A549 treated with ZK216348 at 1 μM for 4 hours (cell line): ENCODE results near the gene RAPGEF3. TPM values are rescaled to one million over a fixed set of nuclear protein-coding genes. Genes with fewer than 3 reads are reported as not detected.

Experiments
- total RNA-seq: library from RNA; stranded (reverse); fragments of 200-300 nt; extraction: Qiagen RNA extraction; gene quantifications from 5 replicates; pipeline ENCODE4 v1.2.3, GENCODE V29; 2022; ENCODE audit warnings: low read depth

The RAPGEF3 gene
- 0.47 to 0.98 TPM (median 0.54 TPM) in 5 replicates for total RNA-seq

GRCh38 chr12:47758834-47759690 lies at the start of gene RAPGEF3:
Gene RAPGEF3, minus strand, starts transcription at chr12:47758880. Its CDS starts 324 bp downstream, at chr12:47758556.

DNA sequence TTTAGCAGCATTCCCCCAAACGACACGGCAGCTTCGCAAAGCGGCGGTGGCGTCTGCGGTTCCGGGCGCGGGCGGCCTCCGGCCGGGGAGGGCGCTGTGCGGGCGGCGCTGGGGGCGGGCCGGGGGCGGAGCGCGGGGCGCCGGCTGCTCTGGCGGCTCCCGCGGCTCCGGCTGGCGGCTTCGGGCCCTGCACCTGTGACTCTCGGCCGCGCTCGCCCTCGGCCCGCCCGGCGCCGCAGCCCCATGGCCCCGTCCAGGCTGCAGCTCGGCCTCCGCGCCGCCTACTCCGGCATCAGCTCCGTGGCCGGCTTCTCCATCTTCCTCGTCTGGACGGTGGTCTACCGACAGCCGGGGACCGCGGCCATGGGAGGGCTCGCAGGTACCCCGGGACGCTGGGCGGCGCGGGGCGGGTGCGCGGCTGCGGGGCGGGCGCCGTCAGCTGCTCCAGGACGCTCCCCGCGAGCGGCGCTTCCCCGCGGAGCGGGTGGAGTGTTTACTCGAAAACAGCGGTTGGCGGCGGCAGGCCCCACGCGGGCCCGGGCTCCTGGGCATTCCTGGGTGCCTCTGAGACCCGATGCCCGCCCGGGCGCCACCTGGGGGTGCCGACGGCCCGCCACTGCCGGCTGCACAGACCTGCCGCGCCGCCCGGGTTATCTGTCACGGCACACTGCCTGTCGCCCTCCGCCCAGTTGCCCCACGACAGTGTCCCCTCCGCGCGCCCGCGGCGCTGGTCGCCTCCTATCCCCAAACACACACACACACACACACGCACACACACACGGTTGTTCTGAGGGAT lies 14.6 kb upstream of the RAPGEF3 start, which contains the start of gene SLC48A1:
Gene SLC48A1 (plus strand): TSS at position 177 of the 796 bp plus-strand sequence. CDS start 67 bp downstream, at position 244.

DNA sequence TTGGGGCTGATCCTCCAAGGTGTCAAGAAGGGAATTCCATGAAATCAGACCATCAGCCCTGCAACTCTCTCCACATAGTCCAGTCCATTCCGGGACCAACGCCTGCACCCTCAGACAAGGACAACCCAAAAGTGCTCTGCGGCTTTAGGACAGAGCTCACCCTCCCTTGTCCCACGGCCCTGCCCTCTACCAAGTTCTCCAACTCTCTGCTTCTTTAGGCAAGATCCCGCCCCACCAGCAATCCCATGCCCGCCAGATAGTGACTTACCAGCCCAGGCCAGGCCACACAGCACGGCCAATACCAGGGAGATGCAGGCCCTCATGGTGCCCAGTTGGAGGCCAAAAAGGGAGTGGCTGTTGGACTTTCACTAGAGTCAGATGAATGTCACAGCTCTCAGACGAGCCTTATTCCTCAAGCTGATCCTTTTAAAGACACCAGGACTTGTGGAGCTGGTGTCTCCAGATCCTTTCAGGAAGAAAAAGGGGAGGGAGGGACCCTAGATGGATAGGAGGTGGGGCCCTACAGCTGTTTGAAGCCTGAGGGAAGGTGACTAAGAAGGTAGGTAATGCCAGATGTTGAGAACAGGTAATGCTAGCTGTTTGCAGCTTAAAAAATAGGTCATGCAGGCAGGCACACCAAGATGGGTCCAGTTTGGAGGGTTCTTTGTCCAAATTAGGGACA lies 33.4 kb downstream of the RAPGEF3 start, which contains the start of gene ENDOU:
Gene ENDOU (minus strand): TSS at position 400 of the 682 bp plus-strand sequence. CDS start 77 bp downstream, at position 323.

GRCh38 chr12:47705566-47706425 lies 52.9 kb downstream of the RAPGEF3 start, which contains the start of gene RPAP3:
Gene RPAP3, minus strand, starts transcription at chr12:47706030. Its CDS starts 3,190 bp downstream, at chr12:47702840.

Other genes with a start within 250 kb of the RAPGEF3 start
- gene RPAP3, start 52.9 kb downstream of the RAPGEF3 start, total RNA-seq = 26.3 to 74.9 TPM (median 42.0 TPM) in 5 replicates
- gene ENDOU, start 33.4 kb downstream of the RAPGEF3 start, total RNA-seq = 0.18 TPM in 1 of 5 replicates, not detected in the others
- 17.4 to 30.3 TPM (median 29.0 TPM) in 5 replicates for gene SLC48A1, start 14.4 kb upstream of the RAPGEF3 start, total RNA-seq
- 35.6 to 65.6 TPM (median 56.3 TPM) in 5 replicates for gene HDAC7, start 61.0 kb upstream of the RAPGEF3 start, total RNA-seq
- 2.5 to 3.2 TPM (median 2.8 TPM) in 5 replicates for gene VDR, start 146.1 kb upstream of the RAPGEF3 start, total RNA-seq
- 115 to 150 TPM (median 123 TPM) in 5 replicates for gene TMEM106C, start 204.7 kb upstream of the RAPGEF3 start, total RNA-seq
- gene COL2A1, start 245.6 kb upstream of the RAPGEF3 start, total RNA-seq = 0.04 to 0.40 TPM in 2 of 5 replicates, not detected in the others